OCI-M1 (cell line): ENCODE measurements around the gene ADAMTS6.

Experiments
- DNase-seq: peaks from one replicate; lab custom pipeline; 2025; lab: John Stamatoyannopoulos, UW

The ADAMTS6 gene

DNA sequence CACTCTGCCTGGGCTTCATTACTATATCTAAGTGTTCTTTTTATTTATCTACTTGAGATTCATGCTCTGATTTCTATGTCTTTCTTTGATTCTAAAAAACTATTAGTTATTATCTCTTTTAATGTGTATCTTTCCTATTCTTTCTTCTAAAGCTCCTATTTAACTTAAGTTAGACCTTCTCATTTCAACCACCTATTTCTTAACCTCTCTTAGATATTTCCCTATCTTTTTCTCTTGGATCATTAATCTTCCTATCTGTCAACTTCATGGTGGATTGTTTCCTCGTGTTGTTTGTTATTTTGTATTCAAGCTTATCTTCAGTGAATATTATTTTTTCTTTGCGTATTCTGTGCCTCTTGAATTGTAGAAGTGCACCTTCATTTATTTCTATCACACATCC is 202.1 kb downstream of the ADAMTS6 start:
- no peak for DNase-seq

DNA sequence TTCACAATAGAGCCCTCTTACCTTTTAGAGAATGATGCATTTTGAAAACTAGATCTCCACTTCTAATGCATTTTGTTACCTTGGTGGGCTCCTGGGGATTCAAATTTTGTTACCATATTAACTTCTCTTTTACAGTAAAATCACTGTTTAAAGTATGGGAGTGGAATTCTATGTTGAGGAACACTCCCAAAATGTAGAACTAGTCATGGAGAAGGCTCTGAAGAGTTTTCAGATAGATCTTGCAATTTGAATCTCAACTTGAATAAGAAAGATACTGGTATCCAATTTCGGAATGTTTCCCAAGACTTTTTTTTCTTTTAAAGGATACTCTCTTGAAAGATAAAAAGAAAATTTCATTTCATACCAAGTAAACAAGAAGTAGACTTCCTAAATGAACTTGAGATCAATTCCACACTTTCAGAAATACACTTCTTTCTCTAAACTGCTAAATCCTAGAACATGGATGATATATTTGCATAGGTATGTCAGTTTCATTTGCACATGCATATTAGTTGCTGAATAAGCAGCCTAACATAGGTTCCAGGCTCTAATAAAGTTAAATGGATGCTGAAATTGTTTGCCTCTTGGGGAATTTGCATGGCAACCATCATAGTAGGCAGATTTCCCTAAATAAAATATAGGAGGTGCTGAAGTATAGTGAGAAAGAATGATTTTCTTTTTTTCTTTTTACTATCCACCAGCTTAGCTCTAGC is 205.4 kb downstream of the ADAMTS6 start:
- no peak for DNase-seq

- no peak for DNase-seq
Observed at GRCh38 chr5:65271906-65272305, 209.8 kb downstream of the ADAMTS6 start.

- DNase-seq, result no peak
Observed at GRCh38 chr5:65268525-65268924, 213.2 kb downstream of the ADAMTS6 start.

DNA sequence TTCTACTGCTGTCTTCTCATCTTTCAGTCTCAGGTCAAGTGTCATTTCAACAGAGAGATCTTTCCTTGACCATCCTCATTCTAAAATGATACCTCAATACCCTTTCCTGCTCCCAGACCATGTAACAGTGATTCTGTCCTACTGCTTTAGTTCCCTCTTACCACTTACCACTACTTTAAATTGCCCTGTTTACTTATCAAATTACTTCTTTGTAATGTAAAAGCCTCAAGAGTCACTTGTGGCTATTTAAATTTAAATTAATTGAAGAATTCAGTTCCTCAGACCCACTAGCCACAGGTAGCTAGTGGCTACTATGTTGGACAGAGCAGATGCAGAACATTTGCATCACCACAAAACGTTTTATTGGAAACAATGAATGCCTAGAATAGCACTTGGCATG is 217.3 kb downstream of the ADAMTS6 start:
- no peak for DNase-seq

- DNase-seq, result no peak
Observed at GRCh38 chr5:65263321-65263720, 218.4 kb downstream of the ADAMTS6 start.

GRCh38 chr5:65262649-65263059 is 219.1 kb downstream of the ADAMTS6 start:
- peak; percentile 96 for DNase-seq

GRCh38 chr5:65262096-65262495 is 219.6 kb downstream of the ADAMTS6 start:
- DNase-seq, result peak; percentile 53

- DNase-seq, result peak; percentile 20
Observed at GRCh38 chr5:65261499-65261898, 220.2 kb downstream of the ADAMTS6 start.

DNA sequence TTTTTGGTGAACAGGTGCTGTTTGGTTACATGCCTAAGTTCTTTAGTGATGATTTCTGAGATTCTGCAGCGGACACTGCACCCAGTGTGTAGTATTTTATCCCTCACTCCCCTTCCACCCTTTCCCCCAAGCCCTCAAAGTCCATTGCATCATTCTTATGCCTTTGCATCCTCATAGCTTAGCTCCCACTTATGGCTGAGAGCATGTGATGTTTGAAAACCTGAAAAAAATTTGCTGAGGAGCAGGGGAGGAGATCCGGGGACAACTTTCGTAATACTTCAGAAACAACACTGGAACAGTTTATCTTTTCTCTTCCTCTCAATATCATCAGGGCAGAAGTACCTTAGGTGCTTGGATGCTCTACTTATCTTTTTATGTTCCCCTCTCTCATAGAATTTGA is 226.4 kb downstream of the ADAMTS6 start:
- peak; percentile 43 for DNase-seq

- DNase-seq, result no peak
Observed at GRCh38 chr5:65252977-65253376, 228.7 kb downstream of the ADAMTS6 start.

- no peak for DNase-seq
Observed at GRCh38 chr5:65248896-65249295, 232.8 kb downstream of the ADAMTS6 start.

- DNase-seq, result no peak
Observed at GRCh38 chr5:65247594-65247993, 234.1 kb downstream of the ADAMTS6 start.

DNA sequence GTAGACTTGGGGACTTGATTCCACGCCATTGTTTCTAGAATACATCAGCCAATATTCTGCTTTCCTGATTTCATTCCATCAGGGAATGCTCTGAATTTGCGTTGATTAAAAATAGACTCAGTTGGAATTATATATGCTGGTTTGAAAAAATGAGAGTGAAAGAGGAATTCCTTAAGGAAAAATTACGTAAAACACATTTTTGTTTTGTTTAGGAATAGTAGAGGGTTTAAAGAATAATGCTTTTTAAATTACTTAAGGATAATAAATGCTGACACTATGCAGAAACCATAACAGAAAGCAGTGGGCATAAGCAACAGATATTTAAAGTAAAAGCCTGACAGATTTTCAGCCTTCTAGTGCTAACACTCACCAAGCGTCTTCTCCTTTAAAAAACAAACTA is 235.0 kb downstream of the ADAMTS6 start:
- no peak for DNase-seq

- DNase-seq, result no peak
Observed at GRCh38 chr5:65244031-65244430, 237.7 kb downstream of the ADAMTS6 start.

DNA sequence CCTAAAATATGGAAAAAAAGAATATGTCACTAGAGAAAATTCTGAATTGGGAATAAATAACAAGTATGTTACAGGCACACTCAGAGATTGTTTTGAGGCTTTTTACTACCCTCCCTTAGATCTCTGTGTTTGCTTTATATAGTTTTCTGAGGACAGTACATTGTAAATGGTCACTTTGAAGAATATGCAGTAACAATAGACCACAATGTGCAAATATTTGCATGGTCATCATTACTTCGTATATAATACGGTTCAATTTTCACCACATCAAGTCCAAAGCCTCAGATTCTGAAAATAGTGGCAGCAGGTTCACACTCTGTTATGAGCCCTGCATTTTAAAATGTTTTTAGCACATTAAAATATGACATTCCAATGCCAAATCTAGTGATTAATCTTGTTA is 238.6 kb downstream of the ADAMTS6 start:
- DNase-seq, result no peak

DNA sequence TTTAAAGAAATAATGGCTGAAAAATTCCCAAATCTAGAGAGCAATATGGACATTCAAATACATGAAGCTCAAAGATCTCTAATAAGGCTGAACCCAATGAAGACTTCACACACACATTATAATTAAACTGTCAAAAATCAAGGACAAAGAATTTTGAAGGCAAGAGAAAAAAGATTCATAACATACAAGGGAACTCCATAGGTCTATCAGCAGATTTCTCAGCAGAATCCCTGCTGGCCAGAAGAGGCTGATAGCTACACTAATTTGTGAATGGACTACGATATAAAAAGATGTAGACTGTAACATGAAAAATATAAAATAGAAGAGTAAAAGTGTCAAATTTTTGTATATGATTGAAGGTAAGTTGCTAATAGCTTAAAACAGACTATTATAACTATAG is 251.9 kb downstream of the ADAMTS6 start:
- no peak for DNase-seq

GRCh38 chr5:65213921-65214525 is 267.7 kb downstream of the ADAMTS6 start:
- DNase-seq, result peak; percentile 32

- no peak for DNase-seq
Observed at GRCh38 chr5:65209341-65209740, 272.4 kb downstream of the ADAMTS6 start.

- DNase-seq, result no peak
Observed at GRCh38 chr5:65204966-65205365, 276.8 kb downstream of the ADAMTS6 start.

DNA sequence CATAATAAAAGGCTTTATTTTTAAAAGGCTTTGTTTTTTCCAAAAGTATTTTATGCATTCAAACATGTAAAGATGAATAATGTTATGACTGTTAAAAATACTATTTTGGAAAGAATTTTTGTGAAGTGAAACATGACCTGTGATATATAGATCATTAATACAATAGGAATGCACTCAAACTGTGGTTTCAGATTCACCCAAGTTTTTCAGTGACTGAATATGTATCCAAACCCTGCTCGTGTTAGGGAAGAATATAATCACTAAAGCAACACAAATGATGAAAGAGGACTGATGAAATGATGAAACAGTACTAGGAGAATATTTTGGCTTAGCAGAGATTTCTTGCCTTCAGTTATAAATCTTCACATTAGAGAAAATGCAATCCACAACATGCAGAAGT is 278.0 kb downstream of the ADAMTS6 start:
- no peak for DNase-seq

- DNase-seq, result peak; percentile 54
Observed at GRCh38 chr5:65199993-65200675, 281.6 kb downstream of the ADAMTS6 start.

DNA sequence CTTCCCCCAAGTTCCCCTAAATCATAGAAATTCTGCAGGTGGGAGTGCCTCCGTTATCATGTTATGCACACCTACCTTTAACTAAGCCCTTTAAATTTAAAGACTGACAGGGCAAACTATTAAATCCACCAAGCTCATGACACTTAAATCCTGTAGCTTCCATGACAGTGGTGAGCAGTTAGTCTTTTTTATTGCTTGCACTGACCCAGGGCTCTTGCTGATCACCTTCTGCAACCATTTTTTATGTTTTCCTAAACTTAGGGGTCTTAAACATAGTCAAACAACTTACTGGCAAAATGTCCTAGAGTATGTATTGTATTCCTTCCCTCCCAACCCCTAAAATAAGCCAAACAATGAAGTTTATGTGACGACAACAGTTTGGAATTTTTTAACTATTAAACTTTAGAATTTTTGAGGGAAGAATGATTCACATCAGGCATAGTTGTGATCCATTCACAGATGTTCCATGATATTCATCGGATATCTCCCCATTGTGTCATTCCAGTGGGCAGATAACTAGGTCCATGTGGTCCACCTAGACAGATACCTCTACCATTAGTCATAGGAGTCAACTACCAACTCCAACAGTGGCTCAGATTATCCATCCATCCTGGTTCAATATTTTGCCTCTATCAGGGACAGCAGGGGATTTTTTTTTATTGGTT is 283.1 kb downstream of the ADAMTS6 start:
- DNase-seq, result no peak
